ENCODE results near the gene STIM1.
"Not testable (repeated sequence)": the region's sequence is repeated elsewhere in the genome, so short reads cannot be mapped to it uniquely, and the experiment has no call there.

Gene STIM1

DNA sequence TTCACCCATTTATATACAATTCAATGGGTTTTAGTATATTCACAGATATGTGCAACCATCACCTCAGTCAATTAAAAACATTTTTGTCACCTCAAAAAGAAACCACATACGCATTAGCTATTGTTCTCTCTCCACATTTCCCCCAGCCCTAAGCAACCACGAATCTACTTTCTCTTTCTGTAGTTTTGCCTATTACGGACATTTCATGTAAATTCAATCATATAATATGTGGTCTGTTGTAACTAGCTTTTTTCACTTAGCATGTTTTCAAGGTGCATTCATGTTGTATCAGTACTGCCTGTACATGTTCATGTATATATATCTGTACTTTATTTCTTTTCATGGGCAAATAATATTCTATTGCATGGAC is 134.4 kb downstream of the STIM1 start:
- DNase-seq: no peak

DNA sequence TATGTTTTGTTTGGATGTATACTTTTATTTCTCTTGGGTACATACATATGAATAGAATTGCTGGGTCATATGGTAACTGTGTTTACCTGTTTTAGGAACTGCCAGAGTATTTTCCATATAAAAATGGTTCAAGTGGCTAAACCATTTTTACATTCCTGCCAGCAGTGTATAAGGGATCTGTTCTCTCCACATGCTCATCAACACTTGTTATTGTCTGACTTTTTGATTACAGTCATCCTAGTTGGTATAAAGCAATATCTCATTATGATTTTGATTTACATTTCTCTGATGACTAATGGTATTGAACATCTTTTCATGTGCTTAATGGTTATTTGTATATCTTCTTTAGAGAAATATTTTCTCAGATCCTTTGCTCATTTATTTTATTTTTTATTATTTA is 134.9 kb downstream of the STIM1 start:
- DNase-seq: no peak

DNA sequence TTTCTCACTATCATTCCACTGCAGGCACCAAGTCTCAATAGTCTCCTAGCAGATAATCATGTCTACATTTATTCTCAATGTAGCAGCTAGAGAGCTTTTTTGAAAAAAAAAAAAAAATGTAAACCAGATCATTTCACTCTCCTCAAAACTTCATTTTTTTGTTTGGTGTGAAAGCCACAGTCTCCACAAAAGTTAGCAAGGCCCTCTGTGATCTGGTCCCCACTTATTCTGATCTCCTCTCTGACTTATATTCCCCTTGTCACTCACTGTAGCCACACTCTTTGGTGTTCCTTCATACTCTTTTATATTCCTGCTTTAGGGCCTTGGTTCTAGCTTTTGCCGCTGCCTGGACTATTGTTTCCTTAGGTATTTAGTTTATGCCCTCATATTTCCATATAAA is 137.5 kb downstream of the STIM1 start:
- no peak for DNase-seq

DNA sequence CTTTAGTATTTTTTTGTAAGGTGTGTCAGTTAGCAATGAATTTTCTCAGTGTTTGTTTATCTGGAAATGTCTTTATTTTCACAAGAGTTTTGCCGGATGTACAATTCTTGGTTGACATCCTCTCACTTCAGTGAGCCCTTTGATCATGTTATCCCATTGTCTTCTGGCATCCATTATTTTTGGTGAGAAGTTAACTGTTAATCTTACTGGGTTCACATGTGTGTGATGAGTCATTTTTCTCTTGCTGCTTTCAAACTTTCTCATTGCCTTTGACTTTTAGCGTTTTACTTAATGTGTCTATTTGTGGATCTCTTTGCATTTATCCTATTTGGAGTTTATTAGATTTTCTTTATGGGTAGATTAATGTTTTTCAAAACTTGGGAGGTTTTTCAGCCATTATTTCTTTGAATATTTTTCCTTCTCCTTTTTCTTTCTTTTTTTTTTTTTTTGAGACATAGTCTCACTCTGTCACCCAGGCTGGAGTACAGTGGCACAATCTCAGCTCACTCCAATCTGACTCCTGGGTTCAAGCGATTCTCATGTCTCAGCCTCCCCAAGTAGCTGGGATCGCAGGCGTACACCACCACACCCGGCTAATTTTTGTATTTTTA is 138.7 kb downstream of the STIM1 start:
- no peak for DNase-seq

DNA sequence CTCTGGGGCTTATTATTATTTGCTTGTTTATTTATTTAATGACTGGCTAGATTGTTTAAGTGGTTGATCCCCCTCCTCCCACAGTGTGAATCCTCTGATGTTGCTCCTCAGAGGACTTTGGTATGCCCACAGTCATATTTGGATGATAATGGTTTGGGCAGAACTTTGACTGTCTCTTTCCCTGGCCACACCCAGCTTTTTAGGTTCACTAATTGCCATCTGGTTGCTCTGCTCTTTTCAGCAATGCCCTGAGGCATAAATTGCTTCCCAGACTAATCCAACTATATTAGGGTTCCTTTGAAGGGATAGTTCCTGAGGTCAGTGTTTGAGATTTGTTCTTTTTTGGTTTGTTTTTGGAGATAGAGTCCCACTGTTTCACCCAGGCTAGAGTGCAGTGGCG is 139.8 kb downstream of the STIM1 start:
- no peak for DNase-seq

DNA sequence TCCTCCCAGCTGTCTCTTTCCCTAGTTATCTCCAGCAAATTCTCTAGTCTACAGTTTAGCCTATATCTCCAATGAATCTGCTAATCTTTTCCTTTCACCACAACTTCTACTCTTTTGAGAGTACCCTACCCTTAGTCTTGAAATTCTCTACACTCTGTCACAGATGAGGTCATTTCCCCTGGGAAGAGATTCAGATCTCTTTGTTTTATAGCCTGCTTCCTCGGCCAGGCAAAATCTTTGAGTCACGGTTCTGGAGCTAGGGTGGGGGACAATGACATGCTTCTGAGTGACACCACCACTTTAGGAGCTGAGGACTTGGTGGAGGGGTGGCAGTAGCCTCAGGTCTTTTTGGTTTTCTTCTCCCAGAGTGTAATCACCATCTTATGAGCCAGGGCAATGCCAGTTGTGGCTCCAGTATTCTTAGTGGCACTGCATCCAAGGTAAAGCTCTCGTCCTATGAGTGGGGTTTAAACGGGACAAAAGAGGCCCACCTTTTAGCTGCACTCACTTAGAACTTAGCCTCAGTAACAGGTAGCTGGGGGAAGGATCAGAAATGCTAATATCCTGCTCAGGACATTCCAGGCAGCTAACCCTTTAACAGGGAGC is 140.6 kb downstream of the STIM1 start:
- no peak for DNase-seq

DNA sequence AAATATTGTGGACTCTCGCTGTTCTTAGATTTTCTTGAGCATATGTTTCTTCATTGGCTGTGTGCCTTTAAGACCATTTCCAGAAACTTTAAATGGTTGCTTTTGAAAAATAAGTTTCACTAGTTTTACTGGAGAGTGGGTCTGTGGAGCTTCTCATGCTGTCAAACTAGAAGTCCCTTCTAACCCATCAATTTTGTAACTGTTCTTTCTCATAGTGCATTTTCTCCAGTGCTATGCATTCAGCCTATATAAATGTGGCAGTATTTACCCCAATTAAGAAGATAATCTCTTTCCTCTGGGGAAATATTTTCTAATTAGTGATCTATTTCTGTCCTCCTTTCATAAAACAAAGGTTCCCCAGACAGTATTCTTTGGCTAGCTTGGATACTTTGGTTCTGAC is 141.2 kb downstream of the STIM1 start:
- DNase-seq: no peak

DNA sequence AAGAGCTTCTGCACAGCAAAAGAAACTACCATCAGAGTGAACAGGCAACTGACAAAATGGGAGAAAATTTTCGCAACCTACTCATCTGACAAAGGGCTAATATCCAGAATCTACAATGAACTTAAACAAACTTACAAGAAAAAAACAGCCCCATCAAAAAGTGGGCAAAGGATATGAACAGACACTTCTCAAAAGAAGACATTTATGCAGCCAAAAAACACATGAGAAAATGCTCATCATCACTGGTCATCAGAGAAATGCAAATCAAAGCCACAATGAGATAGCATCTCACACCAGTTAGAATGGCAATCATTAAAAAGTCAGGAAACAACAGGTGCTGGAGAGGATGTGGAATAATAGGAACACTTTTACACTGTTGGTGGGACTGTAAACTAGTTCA is 149.3 kb downstream of the STIM1 start:
- DNase-seq: not testable (repeated sequence)

DNA sequence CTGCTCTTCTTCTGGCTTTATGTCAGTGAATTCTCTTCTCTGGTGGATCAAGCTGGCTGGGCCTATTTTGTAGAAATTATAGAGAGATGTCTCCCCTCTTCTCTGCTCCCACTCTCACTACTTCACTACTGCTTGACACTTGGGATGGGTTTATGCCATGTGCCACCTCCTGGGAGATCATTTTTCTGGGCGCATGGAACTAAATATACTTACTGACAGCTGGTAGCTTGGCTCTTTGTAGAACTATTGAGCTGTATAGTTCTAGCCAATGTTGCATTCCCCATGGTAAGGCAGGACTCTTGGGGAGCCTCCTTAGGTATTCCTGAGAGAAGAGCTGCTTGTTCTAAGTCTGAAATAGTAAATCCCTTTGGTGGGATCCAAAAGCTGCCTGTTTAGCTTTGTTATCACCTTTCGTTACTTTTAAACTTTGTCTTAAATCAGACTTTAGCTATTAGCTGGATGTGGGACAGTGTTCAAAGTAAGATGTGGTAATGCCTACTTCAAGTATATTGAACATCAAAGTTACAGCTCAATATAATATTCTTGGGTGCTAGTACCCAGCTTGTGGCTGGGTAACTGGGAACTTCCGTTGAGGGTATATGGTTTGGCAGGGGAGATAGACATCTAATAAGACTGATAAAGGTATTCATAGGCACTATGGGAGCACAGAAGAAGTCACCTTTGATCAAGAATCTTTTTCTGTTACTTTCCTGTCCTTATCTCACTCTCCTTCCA is 151.6 kb downstream of the STIM1 start:
- no peak for DNase-seq

DNA sequence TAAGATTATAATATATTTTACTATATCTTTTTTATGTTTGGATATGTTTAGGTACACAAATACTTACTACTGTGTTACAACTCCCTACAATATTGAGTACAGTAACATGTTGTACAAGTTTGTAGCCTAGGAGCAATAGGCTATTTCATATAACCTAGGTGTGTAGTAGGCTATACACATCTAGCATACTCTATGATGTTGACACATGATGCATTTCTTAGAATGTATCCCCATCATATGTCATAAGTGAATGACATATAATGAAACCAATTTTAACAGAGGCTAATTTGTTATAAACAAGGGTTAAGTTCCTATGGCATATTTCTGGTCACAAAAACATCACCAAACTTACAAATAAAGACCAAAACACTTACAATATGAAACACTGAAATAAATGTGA is 152.7 kb downstream of the STIM1 start:
- no peak for DNase-seq

DNA sequence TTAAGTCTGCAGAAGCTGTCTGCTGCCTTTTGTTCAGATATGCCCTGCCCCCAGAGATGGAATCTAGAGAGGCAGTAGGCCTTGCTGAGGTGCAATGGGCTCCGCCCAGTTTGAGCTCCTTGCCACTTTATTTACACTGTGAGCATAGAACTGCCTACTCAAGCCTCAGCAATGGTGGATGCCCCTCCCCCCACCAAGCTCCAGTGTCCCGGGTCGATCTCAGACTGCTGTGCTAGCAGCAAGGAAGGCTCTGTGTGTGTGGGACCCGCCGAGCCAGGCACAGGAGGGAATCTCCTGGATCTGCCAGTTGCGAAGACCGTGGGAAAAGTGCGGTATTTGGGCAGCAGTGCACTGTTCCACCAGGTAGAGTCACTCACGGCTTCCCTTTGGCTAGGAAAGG is 161.1 kb downstream of the STIM1 start:
- not testable (repeated sequence) for DNase-seq

DNA sequence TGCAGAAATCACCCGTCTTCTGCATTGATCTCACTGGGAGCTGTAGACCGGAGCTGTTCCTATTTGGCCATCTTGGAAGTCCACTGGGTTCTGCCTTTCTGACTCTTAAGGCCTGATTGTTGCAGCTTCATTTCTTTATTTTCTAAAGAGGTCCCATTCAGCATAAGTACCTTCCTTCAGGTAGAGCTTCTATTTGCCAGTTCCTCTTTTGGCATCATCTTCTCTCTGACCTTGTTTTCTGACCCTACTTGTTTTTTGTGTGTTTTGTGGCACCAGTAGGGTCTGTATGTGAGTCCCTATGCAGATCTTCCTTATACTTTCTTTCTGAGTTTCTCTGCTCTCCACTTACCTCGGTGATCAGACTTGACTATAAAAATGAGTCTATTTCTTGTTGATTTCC is 161.7 kb downstream of the STIM1 start:
- DNase-seq: no peak

DNA sequence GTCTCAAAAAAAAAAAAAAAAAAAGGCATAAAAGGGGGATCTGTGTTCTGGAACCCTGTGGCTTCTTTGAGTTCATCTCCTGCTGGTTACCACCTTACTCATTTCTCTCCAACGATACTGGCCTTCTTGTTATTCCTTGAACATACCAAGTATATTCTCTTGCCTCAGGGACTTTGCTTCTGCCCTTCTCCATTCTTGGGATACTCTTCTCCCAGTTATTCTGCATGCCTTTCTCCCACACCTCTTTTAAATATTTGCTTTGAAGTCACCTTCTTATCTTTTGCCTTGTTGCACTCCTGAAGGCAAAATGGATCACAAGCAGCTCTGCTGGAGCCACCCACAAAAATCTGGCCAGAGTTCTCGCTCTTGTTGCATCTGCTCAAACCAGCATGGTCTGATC is 163.2 kb downstream of the STIM1 start:
- DNase-seq: no peak

DNA sequence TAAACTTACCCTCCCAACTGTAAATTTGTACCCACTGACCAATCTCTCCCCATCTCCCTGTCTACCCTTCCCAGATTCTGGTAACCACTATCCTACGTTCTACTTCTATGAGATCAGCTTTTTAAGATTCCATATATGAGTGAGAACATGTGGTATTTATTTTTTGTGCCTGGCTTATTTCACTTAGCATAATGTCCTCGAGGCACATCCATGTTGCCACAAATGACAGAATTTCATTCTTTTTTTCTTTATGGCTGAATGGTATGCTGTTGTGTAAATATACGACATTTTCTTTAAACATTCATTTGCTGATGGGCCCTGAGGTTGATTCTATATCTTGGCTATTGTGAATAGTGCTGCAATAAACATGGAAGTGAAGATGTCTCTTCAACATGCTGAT is 164.4 kb downstream of the STIM1 start:
- DNase-seq: no peak

DNA sequence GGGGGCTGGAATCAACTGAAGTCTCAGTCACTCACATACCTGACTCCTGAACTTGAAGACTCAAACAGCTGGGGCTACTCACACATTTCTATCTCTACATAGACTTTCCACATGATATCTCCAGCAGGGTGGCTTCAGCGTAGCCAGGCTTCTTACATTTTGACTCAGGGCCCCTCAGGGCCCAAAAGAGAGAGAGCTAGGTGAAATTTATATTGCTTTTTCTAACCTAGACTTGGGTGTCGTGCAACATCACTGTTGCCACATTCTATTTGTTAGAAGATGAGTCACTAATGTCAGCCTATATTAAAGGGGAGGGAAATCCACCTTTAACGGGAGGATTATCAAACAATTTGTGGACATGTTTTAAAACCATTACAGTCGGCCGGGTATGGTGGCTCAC is 167.2 kb downstream of the STIM1 start:
- no peak for DNase-seq

DNA sequence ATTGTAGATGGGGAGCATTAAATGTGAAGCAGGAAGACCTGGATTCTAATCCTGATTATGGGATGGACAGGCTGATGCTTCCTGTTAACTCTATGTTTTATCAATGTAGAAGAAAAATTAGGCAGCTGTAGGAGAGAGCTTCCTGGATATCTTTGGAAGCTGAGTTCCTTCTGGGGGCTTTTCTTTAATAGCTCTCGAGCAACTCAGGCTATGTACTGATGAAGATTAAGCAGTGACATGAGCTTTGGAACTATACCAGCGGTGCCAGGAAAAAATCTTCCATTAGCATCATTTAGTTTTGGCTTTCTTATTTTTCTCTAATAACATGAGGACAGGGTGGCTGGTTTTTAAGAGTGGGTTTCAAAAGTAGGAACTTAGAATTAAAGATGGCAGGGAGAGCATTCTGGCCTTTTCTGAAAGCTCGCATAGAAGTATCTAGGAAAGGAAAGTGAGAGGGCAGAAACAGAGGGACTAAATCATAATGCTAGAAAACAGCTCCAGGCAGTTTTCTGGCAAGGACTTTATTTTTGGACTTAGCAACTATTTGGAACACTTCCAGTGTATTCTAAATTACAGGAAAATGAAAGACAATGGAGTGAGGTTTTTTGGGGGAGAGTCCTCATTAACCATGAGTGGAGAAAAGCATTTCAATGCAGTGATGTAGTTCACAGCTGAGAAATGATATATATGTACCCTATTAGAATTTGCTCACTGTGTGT is 169.9 kb downstream of the STIM1 start:
- peak; percentile 26 for DNase-seq

DNA sequence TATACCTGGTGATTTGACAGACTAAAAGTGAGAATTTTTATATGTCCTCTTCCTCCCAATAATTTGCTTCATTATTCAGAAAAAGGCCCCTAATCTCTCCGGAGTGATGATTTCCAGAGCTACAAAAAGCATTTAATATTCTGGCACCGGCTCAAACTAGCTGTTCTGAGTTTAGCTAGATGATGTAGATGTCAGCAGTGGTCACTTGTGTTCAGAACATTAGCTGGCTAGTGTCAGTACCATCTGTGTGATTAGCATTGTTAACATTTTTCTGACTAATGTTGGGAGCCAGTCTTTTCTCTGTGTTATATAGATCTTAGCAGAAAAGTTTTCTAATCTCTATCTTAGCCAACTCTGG is 170.5 kb downstream of the STIM1 start:
- no peak for DNase-seq

DNA sequence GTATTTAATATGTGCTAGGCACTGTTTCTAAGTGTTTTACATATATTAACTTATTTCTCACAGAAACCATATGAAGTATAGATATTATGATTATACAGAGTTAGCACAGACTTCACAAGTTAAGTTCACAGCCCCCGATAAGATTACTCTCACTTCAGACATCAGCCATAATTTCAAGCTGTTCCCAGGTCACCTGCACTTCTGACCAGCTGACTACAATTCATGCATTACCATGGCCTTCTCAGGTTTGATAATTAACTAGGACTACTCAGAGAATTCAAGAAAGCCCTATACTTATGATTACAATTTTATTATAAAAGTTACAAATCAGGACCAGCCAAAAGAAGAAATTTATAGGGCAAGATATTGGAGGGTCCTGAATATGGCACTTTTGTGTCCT is 170.9 kb downstream of the STIM1 start:
- DNase-seq: no peak

DNA sequence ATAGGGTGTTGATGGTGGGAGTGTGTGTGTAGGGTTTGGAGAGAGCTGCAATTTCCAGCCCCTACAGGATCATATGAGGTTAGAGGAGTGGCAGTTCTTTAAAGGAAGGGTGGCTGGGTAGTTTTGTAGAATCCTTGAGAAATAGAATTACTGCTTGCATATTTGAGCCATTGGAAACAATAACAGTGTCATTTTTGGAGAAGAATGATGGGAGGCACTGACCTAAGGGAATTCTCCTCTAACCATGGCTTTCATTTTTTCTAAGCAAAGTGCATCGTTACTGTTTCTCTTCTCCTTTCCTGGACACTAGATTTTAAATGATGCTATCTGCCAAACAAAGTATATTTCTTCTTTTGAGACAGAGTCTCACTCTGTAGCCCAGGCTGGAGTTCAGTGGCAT is 172.3 kb downstream of the STIM1 start:
- DNase-seq: no peak

DNA sequence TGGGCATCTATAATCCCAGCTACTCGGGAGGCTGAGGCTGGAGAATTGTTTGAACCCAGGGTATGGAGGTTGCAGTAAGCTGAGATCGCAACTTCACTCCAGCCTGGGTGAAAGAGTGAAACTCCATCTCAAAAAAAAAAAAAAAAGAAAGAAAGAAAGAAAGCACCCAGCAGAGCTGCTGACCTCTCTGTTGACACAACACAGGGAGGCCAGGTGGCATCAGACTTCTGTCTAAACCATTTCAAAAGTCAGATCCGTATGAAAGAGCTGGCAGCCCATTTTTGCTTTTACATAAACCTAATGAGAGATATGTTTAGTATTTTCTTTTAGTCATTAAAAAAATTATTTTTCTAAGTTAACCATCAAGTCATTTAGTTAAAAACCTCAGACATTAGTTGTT is 174.7 kb downstream of the STIM1 start:
- no peak for DNase-seq

DNA sequence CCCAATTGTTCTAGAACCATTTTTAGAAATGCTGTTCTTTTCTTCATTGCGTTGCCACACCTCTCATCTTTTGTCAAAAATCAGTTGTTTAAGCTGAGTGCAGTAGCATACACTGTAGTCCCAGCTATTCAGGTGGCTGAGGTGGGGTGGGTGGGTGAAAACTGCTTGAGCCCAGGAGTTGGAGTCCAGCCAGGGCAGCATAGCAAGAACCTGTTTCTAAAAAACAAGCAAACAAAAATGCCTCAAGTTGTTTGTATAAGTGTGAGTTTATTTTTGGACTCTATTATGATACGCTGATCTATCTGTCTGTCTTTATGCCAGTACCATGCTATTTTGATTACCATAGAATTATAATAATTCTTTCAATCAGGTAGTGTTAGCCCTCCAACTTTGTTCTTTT is 176.6 kb downstream of the STIM1 start:
- no peak for DNase-seq

DNA sequence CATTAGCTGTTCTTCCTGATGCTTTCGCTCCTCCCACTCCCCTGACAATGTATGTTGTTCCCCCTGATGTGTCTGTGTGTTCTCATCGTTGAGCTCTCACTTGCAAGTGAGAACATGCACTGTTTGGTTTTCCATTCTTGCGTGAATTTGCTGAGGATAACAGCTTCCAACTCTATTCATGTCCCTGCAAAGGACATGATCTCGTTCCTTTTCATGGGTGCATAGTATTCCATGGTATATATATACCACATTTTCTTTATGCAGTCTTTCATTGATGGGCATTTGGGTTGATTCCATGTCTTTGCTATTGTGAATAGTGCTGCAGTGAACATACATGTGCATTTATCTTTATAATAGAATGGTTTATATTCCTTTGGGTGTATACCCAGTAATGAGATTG is 180.5 kb downstream of the STIM1 start:
- DNase-seq: no peak

DNA sequence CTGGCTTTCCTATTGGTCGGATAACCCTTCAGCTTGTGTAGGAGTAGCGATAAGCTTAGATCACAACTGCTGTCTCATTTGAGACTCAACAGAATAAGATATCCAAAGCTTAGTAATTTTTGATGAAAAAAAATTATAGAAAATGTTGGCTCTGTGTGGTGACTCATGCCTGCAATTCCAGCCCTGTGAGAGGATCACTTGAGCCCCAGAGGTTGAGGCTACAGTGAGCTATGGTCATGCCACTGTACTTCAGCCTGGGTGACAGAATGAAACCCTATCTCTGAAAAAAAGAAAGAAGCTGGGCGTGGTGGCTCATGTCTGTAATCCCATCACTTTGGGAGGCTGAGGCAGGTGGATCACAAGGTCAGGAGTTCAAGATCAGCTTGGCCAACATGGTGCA is 183.5 kb downstream of the STIM1 start:
- no peak for DNase-seq

DNA sequence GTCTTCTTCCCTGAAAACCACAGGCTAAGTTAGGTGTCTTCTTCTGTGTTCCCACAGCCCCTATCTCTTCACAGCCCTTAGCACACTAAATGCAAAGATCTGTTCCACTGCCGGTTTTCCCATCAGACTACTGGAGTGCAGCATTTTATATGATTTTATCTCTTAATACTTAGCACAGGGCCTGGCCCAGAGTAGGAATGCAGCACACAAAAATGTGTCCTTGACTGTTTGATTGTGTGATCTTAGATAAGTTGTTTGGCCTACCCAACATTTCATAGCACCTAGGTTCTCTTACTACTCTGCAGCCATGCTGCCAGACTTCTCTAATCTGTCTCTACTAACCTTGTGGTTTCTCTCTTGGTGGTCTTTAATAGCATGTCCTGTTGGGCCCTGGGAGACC is 185.0 kb downstream of the STIM1 start:
- no peak for DNase-seq

Data from NCI-H1105 (cell line).